Spleen (tissue), 11 donors: ENCODE data around the gene RARRES2. TPM values are rescaled to one million over a fixed set of nuclear protein-coding genes. Genes with fewer than 3 reads are reported as not detected.
"Not testable (repeated sequence)": the region's sequence is repeated elsewhere in the genome, so short reads cannot be mapped to it uniquely, and the experiment has no call there.

Experiments
- DNase-seq: peaks from one replicate; pipeline ENCODE4 v3.0.0-alpha.2; 2020
- H3K27ac ChIP-seq, 8 donors: fragments of 200-600 bp; sonication (generic) in 7 of 8; 1 replicate in 4 of 8; 2 replicates in 4 of 8; pipeline versions ENCODE4 v1.5.0 to v1.8.0; 2016 to 2021; ENCODE audit warnings: inconsistent platforms in 4 of 8, mild to moderate bottlenecking in 4 of 8, moderate library complexity in 1 of 8
- H3K27me3 ChIP-seq, 7 donors: fragments of 200-600 bp; sonication (generic) in 6 of 7; replicated peaks in 1 of 7; 1 replicate in 4 of 7; 2 replicates in 3 of 7; pipeline versions ENCODE4 v1.5.0 to v1.8.0; 2016 to 2021; ENCODE audit warnings: inconsistent platforms in 3 of 7, mild to moderate bottlenecking in 1 of 7
- H3K36me3 ChIP-seq, 6 donors: fragments of 200-600 bp; sonication (generic) in 5 of 6; 1 replicate in 4 of 6; 2 replicates in 2 of 6; pipeline versions ENCODE4 v1.5.0 to v1.8.0; 2016 to 2021; ENCODE audit warnings: inconsistent platforms in 2 of 6
- H3K4me1 ChIP-seq, 6 donors: fragments of 200-600 bp; sonication (generic) in 5 of 6; 1 replicate in 3 of 6; 2 replicates in 3 of 6; pipeline versions ENCODE4 v1.5.0 to v1.8.0; 2016 to 2021; ENCODE audit warnings: inconsistent platforms in 3 of 6
- H3K4me3 ChIP-seq, 8 donors: fragments of 200-600 bp; sonication (generic) in 7 of 8; 1 replicate in 4 of 8; 2 replicates in 4 of 8; pipeline versions ENCODE4 v1.5.0 to v1.8.0; 2016 to 2021; ENCODE audit warnings: inconsistent platforms in 4 of 8, mild to moderate bottlenecking in 4 of 8, moderate library complexity in 2 of 8
- H3K9me3 ChIP-seq, 8 donors: fragments of 200-600 bp; sonication (generic) in 7 of 8; 1 replicate in 4 of 8; 2 replicates in 4 of 8; pipeline versions ENCODE4 v1.5.0 to v1.8.0; 2016 to 2021; ENCODE audit warnings: inconsistent platforms in 4 of 8
- WGBS, 5 donors: extraction: QIAGEN DNeasy Blood & Tissue Kit in 3 of 5; methylation state at CpG; one replicate each; pipeline versions ENCODE4 v1.1.5 to v1.1.7; 2013 to 2018; 5-methylcytosine and 5-hydroxymethylcytosine counted together
- intact Hi-C: fragments of 100-400 bp; cut with DNase I; formaldehyde crosslinking; loops from one replicate; pipeline ENCODE4 v1.15.0; 2023; ENCODE audit warnings: low total_unique reads
- polyA plus RNA-seq, 3 donors: library from polyadenylated mRNA; stranded (reverse); fragments of 200-250 nt; gene quantifications; one replicate each; pipeline ENCODE4 v1.2.1, GENCODE V29; 2013
- total RNA-seq, 7 donors: library from RNA; depleted of rRNA in 3 of 7; stranded (reverse); fragments of >200 nt in 3 of 7; fragmentation: NEBNext Ultra II Directional in 4 of 7; extraction: Animal tissue kit (Norgen Biotek cat#: 25700) in 4 of 7; gene quantifications; one replicate each; pipeline versions ENCODE4 v1.1.0 to v1.2.1, GENCODE V29; 2016 to 2021
- donor health status: healthy with polysubstance abuse.
- donor health status: DM: no; HTN: no; CAD: no; lungs with moderate emphysema.
- donor health status: DM: no; HTN: no; CAD: no.
- donor health status: Bipolar disorder and iron deficiency.
- donor health status: healthy.
- donor health status: DM: no; HTN: no; CAD: no.
- donor health status: DM: yes; HTN: yes; CAD: no.

The RARRES2 gene
- total and polyA plus RNA-seq, 10 donors: 39.7 to 292 (median 105) TPM

DNA sequence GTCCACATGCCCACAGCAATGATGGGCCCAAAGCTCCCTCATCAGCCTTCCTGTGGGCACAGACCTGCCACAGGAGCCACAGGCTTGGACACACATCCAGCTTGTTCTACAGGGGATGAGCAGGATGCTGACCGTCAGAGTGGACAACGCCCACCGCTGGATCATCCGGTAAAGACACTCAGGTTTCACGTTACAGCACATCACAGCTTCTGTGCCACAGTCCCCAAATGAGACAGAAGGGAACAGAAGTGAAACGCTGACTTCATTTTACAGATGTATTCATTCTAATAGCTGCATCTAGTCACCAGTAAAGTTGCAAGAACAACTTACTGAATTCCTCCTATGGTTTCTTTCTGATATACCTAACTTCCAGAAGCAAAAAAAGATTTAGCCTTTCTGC is 51.1 kb downstream of the RARRES2 start:
- H3K27ac ChIP-seq, DNase-seq, H3K4me1 ChIP-seq, H3K9me3 ChIP-seq, intact Hi-C loops, H3K36me3 ChIP-seq, H3K4me3 ChIP-seq, H3K27me3 ChIP-seq: not testable (repeated sequence)
- 64 to 90% (median 79%) methylated on average over 4 to 6 of the region's 6 CpGs for WGBS, 5 donors

DNA sequence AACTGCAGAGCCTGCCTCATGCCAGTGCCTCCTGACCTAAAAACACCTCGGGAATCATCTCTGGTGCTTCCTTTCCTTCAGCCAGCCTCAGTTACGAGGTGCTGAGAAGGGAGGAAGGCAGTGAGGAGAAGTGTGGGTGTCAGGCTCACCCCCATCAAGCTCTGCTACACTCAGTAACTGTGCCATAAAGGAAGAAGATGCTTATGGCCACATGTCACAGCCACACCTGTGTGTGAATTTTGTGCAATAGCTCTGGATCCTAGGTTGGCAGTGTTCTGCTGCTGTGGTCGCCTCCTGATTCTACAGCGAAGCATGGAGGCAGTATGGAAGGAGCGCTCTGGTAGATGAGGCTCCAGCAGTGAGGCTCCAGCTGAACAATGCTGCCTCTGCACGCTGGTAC is 52.6 kb downstream of the RARRES2 start:
- DNase-seq, intact Hi-C loops: not testable (repeated sequence)
- WGBS, 5 donors: 84 to 97% (median 91%) methylated on average over 3 to 5 of the region's 6 CpGs

More for the DNA sequence above, 52.6 kb downstream of the RARRES2 start:
- H3K9me3 ChIP-seq, H3K4me3 ChIP-seq, H3K27me3 ChIP-seq, H3K36me3 ChIP-seq, H3K4me1 ChIP-seq, H3K27ac ChIP-seq: not testable (repeated sequence)

Other genes with a start within 250 kb of the RARRES2 start
- 10 to 100 TPM in 5 of 7 donors, 1 to 10 TPM in 2; 7.4 to 21.7 (median 14.3) TPM for gene LRRC61, start 18.3 kb downstream of the RARRES2 start, total RNA-seq
- gene LRRC61, start 18.3 kb downstream of the RARRES2 start, polyA plus RNA-seq: 10 to 100 TPM in 1 of 3 donors, 1 to 10 TPM in 2; 4.2 to 12.0 (median 7.3) TPM
- gene ACTR3C, start 18.1 kb downstream of the RARRES2 start, total RNA-seq: 10 to 100 TPM in 4 of 7 donors, 1 to 10 TPM in 3; 6.6 to 18.6 (median 10.8) TPM
- 1 to 10 TPM in 2 of 3 donors, under 1 TPM in 1; 0.78 to 2.6 (median 1.6) TPM for gene ACTR3C, start 18.1 kb downstream of the RARRES2 start, polyA plus RNA-seq
- 100 to 1,000 TPM in 6 of 7 donors, 10 to 100 TPM in 1; 99.3 to 126 (median 114) TPM for gene REPIN1, start 27.2 kb upstream of the RARRES2 start, total RNA-seq
- 10 to 100 TPM; 47.9 to 75.7 (median 55.0) TPM for gene REPIN1, start 27.2 kb upstream of the RARRES2 start, polyA plus RNA-seq
- 1 to 10 TPM; 2.2 to 5.7 (median 4.5) TPM for gene ZNF775, start 37.7 kb upstream of the RARRES2 start, total RNA-seq
- 1 to 10 TPM; 2.0 to 2.9 (median 2.6) TPM for gene ZNF775, start 37.7 kb upstream of the RARRES2 start, polyA plus RNA-seq
- gene GIMAP8, start 109.0 kb upstream of the RARRES2 start, total RNA-seq: 10 to 100 TPM; 47.6 to 96.0 (median 65.3) TPM
- gene GIMAP8, start 109.0 kb upstream of the RARRES2 start, polyA plus RNA-seq: 10 to 100 TPM; 10.9 to 27.3 (median 14.7) TPM
- gene GIMAP7, start 173.2 kb upstream of the RARRES2 start, total RNA-seq: 100 to 1,000 TPM in 5 of 7 donors, 10 to 100 TPM in 2; 71.2 to 137 (median 102) TPM
- gene GIMAP7, start 173.2 kb upstream of the RARRES2 start, polyA plus RNA-seq: 100 to 1,000 TPM in 1 of 3 donors, 10 to 100 TPM in 2; 48.7 to 103 (median 68.0) TPM
- gene GIMAP4, start 225.8 kb upstream of the RARRES2 start, total RNA-seq: 100 to 1,000 TPM; 112 to 214 (median 172) TPM
- 10 to 100 TPM; 35.9 to 86.8 (median 60.4) TPM for gene GIMAP4, start 225.8 kb upstream of the RARRES2 start, polyA plus RNA-seq